GM19035 (cell line): ENCODE results near the gene MYLK4.

Experiments
- ATAC-seq: cut with Tn5 transposase; IDR thresholded peaks from one replicate; pipeline ENCODE4 v1.9.1; 2021; ENCODE audit not compliant: unreplicated experiment

Gene MYLK4

DNA sequence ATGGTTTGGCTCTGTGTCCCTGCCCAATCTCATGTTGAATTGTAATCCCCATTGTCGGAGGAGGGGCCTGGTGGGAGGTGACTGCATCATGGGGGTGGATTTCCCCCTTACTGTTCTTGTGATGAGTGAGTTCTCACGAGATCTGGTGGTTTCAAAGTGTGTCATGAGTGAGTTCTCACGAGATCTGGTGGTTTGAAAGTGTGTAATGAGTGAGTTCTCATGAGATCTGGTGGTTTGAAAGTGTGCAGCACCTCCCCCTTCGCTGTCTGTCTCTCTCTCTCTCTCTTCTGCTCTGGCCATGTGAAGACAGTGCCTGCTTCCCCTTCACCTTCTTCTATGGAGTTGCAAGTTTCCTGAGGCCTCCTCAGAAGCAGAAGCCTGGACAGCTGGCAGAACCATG, 87.6 kb downstream of the MYLK4 start:
- no peak for ATAC-seq

DNA sequence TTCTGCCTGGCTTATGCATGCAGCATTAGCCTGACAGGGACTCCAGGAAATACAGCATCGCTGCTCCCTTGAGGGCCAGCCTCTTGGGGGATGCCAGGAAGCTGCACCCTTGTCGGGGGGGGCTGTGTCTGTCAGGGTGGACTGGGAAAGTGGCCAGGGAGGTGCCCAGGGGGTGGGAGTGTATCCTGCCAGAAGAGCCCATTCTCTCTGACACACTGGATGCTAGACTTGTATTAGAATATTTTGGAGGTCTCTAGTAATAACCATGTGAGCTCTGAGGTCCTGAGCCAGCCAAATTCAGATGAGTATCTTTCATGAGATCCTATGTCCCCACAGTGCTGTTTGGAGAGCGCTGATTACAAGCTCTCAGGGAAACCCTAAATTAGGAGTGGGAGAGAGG, 89.1 kb downstream of the MYLK4 start:
- no peak for ATAC-seq

DNA sequence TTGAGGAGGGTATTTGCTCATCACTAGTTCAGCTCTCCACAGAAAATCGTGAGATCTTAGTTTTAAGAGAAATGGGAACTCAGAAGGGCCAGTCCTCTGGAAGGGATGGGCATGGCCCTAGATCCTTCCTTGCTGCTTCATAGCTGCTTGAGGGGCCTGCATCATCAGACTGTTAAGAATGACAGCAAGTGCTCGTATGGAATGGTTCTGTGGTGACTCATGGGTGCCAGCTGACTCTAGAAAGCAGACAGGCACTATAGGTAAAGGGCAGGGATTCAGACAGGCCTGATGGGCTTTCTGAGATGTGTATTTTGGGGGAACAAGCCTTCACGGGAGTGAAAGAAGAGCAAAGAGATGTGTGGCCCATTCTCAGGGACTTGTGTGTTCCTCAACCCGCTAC, 90.8 kb downstream of the MYLK4 start:
- ATAC-seq: no peak

DNA sequence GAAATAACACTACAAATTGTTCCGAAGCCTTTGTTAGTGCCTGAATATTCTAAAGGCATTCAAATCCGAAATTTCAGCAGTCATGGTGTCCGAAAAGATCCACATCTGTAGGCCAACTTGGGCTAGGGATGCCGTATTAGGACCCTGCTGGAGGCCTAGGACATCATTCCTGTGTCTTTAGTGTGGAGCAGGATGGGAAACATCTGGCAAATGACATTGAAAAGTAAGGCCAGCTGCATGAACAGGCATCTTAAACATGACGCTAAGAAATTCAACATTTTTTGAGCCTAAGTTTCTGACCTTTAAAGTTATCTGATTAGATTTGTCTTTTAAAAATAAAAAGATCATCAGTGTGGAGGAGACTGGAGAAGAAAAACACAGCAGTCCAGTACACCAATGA, 91.3 kb downstream of the MYLK4 start:
- ATAC-seq: no peak

DNA sequence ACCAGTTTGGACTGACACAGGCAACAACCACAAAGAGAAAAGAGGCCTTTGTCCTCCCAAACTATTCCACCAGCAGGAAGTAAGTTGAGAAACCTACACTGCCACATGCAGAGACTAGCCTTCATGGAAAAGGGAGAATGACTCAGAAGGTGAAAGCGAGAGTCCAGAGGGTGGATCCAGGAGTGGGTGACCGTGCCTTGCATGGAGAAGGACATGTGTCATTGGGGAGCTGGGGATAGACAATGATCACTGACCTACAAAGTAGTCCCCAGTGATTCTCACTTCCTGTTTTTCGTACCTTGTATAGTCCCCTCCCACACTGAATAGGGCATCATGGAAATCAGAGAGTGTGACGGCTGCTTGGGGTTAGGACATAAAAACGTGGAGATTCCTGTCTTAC, 91.9 kb downstream of the MYLK4 start:
- peak; percentile 78 for ATAC-seq

DNA sequence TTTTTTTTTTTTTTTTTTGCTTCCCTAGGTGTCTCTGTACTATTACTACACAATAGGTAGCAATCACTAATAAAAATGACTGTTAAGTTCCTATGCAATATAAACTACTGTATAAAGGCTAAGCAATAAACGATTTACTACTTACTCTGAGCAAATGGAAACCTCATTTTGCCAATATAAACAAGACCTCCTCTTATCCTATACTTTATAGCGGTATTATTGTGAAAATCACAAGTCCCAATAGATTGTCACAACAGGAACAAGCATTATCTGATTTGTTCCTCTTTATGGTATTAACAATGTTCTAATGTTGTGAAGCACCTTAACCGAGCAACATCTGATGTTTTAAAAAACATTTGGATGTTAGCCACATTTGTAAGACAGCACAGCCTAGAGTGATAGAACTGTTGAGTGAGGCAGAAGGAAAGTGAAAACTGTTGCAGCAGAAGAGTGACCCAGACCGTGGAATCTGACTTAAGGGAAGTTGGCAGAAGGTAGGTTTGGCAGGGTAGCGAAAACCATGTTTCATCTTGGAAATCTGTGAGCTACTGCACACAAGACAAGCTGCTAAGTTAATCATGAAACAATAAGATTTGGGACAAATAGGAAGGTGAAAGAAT, 94.2 kb downstream of the MYLK4 start:
- ATAC-seq: no peak

DNA sequence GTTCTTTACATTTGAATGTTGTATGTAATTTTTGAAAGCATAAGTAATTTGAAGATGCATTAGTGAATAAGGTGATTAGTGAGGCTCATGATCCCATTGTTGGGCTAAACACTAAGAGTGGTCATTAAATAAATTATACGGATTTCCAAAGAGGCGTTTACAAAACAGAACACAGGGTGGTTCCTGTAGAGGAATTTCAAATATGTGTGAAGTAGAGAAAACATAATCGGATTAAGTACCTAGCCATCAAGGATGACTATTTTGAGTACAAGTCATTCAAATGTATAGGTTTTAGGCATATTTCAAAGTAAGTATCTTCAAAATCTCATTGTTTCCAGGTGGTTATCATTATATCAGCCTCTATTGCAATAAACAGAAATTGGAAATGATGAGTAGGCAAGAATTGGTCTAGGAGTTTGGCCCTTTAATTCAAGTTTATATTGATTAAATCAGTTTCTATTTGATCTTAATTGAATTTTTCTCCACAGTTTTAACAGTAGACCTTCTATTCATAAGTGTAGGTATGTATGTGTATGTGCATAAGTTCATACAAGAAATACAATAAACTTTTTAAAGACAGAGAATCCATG, 94.8 kb downstream of the MYLK4 start:
- no peak for ATAC-seq

DNA sequence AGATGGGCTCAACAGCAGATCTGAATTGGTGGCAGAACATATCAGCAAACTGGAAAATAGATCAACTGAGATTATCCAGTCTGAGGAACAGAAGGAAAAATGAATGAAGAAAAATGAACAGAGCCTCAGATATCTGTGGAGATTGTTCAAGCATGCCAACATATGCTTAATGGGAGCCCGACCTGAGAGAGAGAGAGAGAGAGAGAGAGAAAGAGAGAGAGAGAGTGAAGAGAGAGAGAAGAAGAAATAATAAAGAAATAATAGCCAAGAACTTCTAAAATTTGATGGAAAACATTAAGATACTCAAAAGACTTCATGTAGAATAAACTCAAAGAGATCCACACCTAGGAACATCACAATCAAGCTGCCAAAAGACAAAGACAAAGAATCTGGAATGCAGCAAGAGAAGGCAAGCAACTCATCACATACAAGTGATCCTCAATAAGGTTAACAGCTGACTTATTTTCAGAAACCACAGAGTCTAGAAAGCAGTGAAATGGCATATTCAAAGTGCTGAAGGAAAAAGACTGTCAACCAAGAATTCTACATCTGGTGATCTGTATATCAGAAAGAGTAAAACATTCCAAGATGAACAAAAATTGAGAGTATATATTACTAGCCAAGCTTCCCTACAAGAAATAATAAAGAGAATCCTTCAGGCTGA, 97.2 kb downstream of the MYLK4 start:
- ATAC-seq: no peak

DNA sequence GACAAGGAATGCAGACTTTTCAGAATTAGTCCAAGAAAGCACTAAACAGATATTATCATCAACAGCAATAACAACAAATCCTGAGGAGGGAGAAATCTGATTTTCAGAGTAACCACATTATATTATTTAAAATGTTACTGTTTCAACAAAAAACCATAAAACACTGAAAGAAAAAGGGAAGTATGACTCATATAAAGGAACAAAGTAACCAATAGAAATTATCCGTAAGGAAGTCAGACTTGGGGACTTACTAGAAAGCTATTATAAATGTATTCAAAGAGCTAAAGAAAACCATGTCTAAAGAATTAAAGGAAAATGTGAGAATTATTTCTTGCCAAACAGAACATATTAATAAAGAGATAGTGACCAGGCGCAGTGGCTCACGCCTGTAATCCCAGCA, 98.1 kb downstream of the MYLK4 start:
- ATAC-seq: no peak

DNA sequence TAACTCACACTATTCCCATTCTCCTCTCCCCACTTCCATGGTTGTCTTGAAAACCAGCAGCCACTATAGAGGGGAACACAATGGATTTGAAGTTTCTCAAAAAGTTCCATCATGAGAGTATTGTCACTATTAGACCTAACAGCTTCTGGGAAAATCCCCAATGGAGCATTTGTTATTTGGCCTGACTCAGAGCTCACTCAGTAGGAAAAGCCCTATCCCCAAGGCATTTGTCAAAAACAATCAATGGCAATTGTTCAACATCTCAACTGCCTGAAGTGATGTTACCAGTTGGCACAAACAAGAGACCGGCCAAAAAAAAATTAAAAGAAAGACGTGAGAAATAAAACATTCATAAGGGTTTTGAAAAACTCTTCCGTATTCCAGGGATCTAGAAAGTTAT, 98.8 kb downstream of the MYLK4 start:
- no peak for ATAC-seq

DNA sequence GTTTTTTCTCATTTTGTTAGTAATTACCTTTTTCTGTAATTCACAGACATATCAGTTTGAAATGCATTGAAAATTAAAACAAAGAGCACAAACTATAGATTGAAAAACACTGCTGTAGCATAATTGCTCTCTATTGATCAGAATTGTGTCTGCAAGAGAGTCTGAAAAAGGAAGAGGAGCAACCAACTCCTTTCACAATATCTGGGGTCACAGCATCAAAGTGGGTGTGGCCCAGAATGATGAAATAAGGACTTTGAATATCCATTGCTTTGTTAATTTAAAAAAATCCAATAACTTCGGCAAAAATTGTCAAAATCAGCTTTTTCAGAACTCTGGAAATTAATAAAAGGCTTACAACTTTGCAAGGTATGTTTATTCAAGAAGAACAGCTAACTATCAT, 99.2 kb downstream of the MYLK4 start:
- ATAC-seq: no peak

DNA sequence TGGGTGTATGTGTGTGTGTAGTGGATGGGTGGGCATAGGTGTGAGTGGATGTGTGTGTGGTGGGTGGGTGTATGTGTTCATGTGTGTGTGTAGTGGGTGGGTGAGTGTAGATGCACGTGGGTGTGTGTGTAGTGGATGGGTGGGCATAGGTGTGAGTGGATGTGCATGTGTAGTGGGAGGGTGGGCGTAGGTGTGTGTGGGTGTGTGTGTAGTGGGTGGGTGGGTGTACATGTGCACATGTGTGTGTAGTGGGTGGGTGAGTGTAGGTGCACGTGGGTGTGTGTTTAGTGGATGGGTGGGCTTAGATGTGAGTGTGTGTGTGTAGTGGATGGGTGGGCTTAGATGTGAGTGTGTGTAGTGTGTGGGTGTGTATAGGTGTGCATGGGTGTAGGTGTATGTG, 104.4 kb downstream of the MYLK4 start:
- no peak for ATAC-seq

DNA sequence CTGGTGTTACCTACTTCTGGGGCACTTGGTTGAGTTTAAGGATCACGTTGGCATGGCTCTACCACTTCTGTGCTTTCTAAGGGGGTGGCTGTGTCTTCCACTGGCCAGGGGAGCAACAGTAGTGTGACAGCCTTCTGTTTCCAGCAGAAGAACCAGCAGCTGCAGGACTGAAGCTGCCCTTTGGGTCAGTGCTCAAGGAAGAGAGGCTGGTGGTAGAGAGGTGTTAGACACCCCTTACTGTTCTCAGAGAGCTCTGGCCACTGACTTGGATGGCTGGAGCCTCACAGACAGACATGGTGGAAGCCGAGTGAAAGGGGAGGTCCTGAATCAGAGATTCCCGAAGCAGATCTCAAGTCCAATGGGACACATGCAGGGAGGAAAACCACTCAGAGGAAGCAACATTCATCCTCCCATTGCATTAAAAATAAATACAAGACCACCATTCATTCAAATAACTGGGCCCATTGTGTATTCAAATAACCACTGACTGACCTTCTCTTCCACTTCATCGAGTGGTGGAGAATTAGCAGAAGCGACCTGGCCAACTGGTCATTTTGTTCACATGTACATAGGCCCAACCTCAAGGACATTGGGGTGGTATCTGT, 106.7 kb downstream of the MYLK4 start:
- no peak for ATAC-seq

DNA sequence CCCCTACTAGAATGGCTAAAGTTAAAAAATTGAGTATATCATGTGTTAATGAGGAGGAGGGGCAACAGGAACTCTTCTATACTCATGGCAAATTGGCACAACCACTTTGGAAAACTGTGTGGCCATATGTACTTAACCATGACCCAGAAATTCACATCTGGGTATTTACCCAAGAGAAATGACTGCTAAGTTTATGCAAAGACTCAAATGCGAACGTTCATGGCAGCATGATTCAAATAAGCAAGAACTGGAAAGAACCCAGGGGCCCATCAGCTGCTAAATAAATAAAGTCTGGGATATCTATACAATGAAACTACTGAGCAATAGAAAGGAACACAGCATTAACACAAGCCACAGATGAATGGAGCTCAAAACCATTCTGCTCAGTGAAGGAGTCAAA, 107.6 kb downstream of the MYLK4 start:
- ATAC-seq: no peak

DNA sequence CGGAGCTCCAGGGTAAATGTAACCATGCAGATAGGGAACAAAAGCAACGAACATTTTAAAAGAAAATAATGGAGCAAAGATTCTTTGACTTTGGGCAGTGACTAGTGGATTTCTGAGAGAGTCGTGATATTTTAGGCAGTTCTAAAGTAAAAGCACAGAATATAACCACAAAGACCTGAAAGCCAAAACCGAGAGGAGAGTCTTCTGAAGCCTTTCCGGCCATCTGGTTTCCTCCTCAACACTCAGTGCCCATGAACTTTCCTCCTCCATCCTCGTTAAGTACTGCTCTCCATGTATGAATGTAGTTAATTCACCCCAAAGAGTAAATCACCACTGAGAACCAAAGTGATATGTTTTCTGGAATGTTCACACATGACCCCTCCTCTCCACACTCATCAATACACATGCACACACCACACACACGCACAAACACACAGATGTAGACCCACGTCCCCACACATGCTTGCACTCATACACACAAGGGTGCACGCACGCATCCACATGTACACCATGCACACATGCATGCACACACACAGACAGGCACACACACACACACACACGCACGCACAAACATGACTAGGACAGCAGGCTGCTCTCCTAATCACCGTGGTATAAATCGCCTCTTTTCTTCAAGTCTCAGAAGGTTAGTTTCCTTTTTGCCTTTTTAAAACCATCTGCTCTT, 109.5 kb downstream of the MYLK4 start:
- no peak for ATAC-seq

DNA sequence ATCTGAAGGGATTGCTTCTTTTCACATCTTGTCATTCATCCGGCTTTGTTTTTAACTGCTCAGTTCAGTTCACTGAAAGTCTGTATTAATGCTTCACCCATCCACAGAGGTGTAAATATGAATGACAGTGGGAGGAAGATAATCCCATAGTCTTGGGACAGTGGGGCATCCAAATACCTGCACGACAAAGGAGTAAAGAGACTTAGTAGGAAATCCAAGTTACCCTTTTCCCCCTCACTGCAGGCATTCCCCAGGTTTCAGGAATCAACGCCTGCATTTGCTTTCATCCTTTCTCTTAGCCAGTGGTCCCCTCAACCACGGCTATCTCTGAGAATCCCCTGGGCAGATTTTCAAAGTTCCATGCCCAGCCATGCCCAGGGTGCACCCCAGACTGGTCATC, 110.2 kb downstream of the MYLK4 start:
- ATAC-seq: no peak

DNA sequence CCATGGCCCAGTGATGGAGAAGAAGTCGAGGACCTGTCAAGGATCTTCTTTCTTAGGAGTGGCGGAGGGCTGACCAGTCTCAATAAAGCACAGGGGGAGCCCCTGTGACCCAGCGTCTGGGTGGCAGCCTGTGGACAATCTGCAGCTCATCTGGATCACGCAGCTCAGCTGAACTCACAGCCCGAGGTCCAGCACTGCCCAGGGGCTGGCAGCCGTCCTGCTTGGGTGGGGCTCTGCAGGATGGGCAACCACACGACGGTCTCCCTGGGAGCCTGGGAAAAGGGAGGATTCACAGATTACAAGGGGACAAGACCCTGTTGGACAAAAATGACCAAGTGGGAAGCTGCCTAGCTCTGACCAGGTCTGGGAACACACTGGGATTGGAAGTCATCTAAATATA, 110.8 kb downstream of the MYLK4 start:
- ATAC-seq: no peak

DNA sequence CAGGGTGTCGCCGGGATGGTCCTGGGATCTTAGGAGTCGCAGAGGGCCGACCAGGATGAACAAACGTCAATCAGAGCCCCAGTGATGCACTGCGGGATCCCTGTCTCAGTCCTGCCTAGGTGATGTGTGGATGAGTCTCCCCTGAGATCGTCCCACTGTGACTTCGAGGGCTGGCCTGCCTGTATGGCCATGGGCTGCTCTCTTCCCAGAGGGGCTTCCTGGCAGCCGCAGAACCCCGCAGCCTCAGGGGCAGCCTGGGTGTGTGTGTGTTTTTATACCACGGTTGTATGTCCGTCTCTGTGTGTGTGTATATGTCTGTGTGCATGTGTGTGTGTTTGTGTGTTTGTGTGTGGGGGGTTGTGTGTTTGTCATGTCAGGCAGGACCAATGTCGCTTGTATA, 111.6 kb downstream of the MYLK4 start:
- no peak for ATAC-seq

DNA sequence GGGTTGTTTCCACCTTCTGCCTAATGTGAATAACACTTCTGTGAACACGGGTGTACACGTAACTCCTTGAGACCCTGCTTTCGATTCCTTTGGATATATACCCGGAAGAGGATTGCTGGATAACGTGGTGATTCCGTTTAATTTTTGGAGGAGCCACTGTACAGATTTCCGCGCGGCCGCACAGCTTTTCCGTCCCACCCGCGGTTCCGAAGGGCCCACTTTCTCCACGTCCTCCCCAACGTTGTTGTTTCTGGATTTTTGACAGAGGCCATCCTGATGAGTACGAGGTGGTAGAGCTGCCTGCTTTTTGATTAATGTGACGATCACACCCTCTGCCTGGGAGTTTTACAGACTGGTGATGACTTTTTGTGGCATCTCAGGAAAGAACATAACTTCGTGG, 114.0 kb downstream of the MYLK4 start:
- no peak for ATAC-seq

DNA sequence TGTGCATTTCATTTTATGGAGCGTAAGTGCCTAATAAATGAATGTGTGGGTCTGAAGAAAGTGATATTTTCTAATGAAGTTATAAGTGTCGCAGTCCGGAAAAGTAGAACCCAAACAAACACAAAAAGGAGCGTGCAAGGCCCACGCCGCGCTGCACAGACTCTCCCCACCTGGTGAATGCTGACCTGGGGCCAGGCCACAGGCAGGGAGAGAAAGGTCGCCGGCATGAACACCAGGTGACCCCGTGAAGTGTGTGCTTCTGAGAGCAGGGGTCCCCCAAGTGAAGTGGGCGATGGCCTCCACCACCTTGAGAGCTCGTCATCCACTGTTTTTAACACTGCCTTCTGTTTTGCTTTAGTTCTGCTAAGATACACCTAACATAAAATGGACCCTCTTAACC, 114.8 kb downstream of the MYLK4 start:
- no peak for ATAC-seq

DNA sequence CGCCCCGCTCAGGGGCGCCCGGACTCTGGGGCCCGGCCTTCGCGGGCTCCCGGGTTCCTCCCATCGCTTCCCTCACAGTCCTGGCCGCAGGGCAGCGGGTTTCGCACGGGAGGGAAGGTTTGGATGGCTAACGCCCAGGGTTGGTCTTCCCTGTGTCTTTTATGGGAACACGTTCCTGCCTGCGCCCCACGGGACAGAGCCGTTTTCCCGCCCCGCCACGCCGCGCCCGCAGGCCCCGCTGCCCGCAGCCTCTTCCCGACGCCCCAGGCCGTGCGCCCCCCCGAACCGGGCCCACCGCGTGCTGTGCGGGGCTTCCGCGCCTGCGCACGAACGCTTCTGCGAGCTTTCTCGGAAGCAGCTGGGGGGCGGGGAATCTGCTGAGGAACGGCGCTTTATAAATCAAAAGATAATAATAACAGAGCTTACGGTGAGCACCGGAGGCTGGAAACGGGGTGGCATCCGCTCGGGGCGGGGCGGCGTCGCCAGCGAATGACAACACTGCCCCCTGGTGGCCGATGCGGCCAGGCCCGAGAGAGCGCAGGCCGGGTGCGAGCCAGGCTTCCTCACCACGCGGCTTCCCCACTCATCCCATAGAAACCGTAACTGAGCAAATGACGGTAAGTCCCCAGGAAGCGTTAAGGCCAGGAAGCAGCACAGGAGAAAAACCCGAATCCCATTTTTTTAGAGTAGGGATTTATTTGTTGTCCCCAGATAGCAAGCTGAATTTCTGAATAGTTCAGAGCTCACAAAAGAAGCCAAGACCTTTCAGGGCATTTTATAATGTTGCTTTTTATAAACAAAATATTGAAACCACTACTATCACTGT, 116.4 kb downstream of the MYLK4 start:
- ATAC-seq: peak; percentile 85
